Adrenal gland (tissue), 5 donors: ENCODE results near the gene MAP3K19.

ENCODE experiments used
- POLR2A ChIP-seq, 2 donors: fragments of 450-650 bp; IDR thresholded peaks; one replicate each; pipeline ENCODE4 v1.6.1; 2017; ENCODE audit warnings: antibody characterized with exemption in 2 of 2, mild to moderate bottlenecking in 2 of 2, moderate library complexity in 1 of 2
- TF ChIP-seq, protein P1 (sequence below), 6 experiments: fragments of 450-650 bp in 4 of 6; fragments of 200-600 bp in 2 of 6; sonication (generic) in 1 of 6; IDR thresholded peaks; 1 replicate in 5 of 6; 2 replicates in 1 of 6; pipeline versions ENCODE4 v1.5.1 to v1.8.0; 2016 to 2021; ENCODE audit warnings: antibody characterized with exemption in 6 of 6, mild to moderate bottlenecking in 2 of 6, moderate library complexity in 1 of 6
- donor health status: DM: no; HTN: no; CAD: no.

DNA sequence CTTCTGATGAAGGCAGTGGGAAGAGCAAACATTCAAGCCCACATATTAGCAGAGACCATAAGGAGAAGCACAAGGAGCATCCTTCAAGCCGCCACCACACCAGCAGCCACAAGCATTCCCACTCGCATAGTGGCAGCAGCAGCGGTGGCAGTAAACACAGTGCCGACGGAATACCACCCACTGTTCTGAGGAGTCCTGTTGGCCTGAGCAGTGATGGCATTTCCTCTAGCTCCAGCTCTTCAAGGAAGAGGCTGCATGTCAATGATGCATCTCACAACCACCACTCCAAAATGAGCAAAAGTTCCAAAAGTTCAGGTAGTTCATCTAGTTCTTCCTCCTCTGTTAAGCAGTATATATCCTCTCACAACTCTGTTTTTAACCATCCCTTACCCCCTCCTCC, 93.2 kb downstream of the MAP3K19 start:
- TF ChIP-seq, protein P1, sequence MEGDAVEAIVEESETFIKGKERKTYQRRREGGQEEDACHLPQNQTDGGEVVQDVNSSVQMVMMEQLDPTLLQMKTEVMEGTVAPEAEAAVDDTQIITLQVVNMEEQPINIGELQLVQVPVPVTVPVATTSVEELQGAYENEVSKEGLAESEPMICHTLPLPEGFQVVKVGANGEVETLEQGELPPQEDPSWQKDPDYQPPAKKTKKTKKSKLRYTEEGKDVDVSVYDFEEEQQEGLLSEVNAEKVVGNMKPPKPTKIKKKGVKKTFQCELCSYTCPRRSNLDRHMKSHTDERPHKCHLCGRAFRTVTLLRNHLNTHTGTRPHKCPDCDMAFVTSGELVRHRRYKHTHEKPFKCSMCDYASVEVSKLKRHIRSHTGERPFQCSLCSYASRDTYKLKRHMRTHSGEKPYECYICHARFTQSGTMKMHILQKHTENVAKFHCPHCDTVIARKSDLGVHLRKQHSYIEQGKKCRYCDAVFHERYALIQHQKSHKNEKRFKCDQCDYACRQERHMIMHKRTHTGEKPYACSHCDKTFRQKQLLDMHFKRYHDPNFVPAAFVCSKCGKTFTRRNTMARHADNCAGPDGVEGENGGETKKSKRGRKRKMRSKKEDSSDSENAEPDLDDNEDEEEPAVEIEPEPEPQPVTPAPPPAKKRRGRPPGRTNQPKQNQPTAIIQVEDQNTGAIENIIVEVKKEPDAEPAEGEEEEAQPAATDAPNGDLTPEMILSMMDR (IDR thresholded peaks at IDR 0.05) = no peak
- no peak for TF ChIP-seq POLR2A (IDR thresholded peaks at IDR 0.05)
